Aorta (tissue), 5 donors: Measurements from ENCODE around the gene TMEM106C. TPM values are rescaled to one million over a fixed set of nuclear protein-coding genes. Genes with fewer than 3 reads are reported as not detected.

ENCODE experiments used
- ATAC-seq: fragments of 200-7000 bp; cut with Tn5 transposase; one replicate; pipeline ENCODE4 v1.9.1; 2022; ENCODE audit warnings: moderate library complexity; ENCODE audit not compliant: low FRiP score
- DNase-seq, 2 donors: peaks; one replicate each; pipeline ENCODE4 v3.0.0-alpha.2; 2020
- H3K27ac ChIP-seq, 2 donors: one replicate each; pipeline ENCODE4 v1.5.1; 2013; ENCODE audit warnings: low read length in 2 of 2, mild to moderate bottlenecking in 2 of 2, moderate library complexity in 2 of 2, control low read depth in 1 of 2, inconsistent platforms in 1 of 2, low read depth in 1 of 2
- H3K27me3 ChIP-seq, 2 donors: one replicate each; pipeline ENCODE4 v1.6.1; 2013; ENCODE audit warnings: control low read depth in 1 of 2, low read length in 1 of 2, mild to moderate bottlenecking in 1 of 2, moderate library complexity in 1 of 2; ENCODE audit not compliant: insufficient read depth in 2 of 2, control insufficient read depth in 1 of 2
- H3K36me3 ChIP-seq, 2 donors: one replicate each; pipeline ENCODE4 v1.6.1; 2013; ENCODE audit warnings: control low read depth in 1 of 2, low read length in 1 of 2, mild to moderate bottlenecking in 1 of 2; ENCODE audit not compliant: insufficient read depth in 2 of 2, control insufficient read depth in 1 of 2
- H3K4me1 ChIP-seq, 2 donors: one replicate each; pipeline ENCODE4 v1.6.1; 2013; ENCODE audit warnings: low read length in 2 of 2, control low read depth in 1 of 2, mild to moderate bottlenecking in 1 of 2, moderate library complexity in 1 of 2; ENCODE audit not compliant: insufficient read depth in 2 of 2, control insufficient read depth in 1 of 2
- H3K4me3 ChIP-seq, 2 donors: one replicate each; pipeline ENCODE4 v1.5.1; 2013; ENCODE audit warnings: low read length in 2 of 2, control low read depth in 1 of 2, mild to moderate bottlenecking in 1 of 2
- H3K9me3 ChIP-seq: one replicate; pipeline ENCODE4 v1.6.1; 2013; ENCODE audit warnings: mild to moderate bottlenecking, low read length; ENCODE audit not compliant: control insufficient read depth
- WGBS, 2 donors: extraction: QIAGEN DNeasy Blood & Tissue Kit; methylation state at CpG; one replicate each; pipeline ENCODE4 v1.1.7; 2013; 5-methylcytosine and 5-hydroxymethylcytosine counted together
- intact Hi-C, 2 donors: fragments of 100-400 bp; cut with DNase I; formaldehyde crosslinking; loops; one replicate each; pipeline versions ENCODE4 v1.14.2 to v1.15.0; 2022
- polyA plus RNA-seq, 2 donors: library from polyadenylated mRNA; stranded (reverse); fragments of 200-250 nt; gene quantifications; one replicate each; pipeline ENCODE4 v1.2.3, GENCODE V29; 2013
- total RNA-seq, 2 donors: library from RNA; stranded (reverse); fragmentation: NEBNext Ultra II Directional; extraction: Animal tissue kit (Norgen Biotek cat#: 25700); gene quantifications; one replicate each; pipeline ENCODE4 v1.2.1, GENCODE V29; 2021
- donor health status: healthy with polysubstance abuse.
- donor health status: Bipolar disorder and iron deficiency.
- donor health status: DM: no; HTN: no; CAD: no.
- donor health status: DM: no; HTN: no; CAD: no.
- donor health status: DM: yes; HTN: yes; CAD: no.

Gene TMEM106C
- total and polyA plus RNA-seq, 4 donors: 56.3 to 220 (median 69.5) TPM

DNA sequence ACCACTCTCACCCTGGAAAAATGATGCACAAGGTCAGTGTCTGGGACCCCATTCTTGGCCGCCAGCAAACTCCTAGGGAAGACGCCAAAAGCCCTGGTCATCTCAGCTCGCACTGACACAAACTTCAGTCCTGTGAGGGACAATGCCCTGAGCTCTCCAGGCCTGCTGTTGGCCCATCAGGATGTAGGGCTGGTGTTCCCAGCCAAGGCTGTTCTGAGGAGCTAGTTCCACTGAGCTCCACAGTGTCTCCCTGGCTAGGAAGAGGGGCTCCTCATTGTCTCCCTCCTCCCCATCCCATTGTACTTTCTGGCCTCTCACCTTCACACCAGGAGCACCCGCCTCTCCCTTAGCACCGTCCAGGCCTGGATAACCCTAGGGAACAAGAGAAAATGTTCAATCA lies 30.1 kb downstream of the TMEM106C start:
- no peak for ATAC-seq
- Histone ChIP-seq H3K27ac (no peak overlapping the region), H3K36me3 (no peaks in the 10 kb centered on the region), H3K27me3 (no peaks in the 10 kb centered on the region), H3K9me3 (no peaks in the 10 kb centered on the region), H3K4me1 (no peaks in the 10 kb centered on the region), H3K4me3 (no peak overlapping the region)
- intact Hi-C loops: no loop called here
- peak in 1 of 2 donors; percentile 24 for DNase-seq
- 95 to 97% methylated on average over 5 of the region's 5 CpGs for WGBS, 2 donors

DNA sequence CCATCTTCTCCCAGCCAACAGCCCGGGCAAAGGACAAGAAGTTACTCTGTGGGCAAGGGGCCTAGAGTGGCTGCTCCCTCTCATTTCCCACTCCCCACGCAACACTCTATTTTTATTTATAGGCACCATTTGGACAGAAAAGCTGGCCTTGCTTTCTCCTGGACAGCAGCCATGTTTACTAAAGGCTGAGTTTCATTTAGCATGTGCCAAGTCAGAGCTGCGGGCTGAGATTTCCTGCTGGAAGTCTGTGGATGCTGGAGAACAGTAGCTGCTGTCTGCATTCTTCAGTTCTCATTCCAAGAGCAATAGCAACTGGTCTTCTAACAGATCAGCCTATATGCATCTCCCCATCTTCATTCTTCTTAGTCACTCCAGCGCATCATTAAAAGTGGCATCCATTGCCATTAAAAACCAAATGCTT lies 32.6 kb downstream of the TMEM106C start:
- H3K27me3 ChIP-seq: no peaks in the 10 kb centered on the region
- intact Hi-C loops: no loop called here
- no peak overlapping the region for H3K27ac ChIP-seq
- H3K9me3 ChIP-seq: no peaks in the 10 kb centered on the region
- no peaks in the 10 kb centered on the region for H3K36me3 ChIP-seq
- H3K4me1 ChIP-seq: no peaks in the 10 kb centered on the region
- DNase-seq (no peak), ATAC-seq (no peak)
- WGBS, 2 donors: 21 to 24% methylated on average over 4 of the region's 4 CpGs
- no peak overlapping the region for H3K4me3 ChIP-seq

DNA sequence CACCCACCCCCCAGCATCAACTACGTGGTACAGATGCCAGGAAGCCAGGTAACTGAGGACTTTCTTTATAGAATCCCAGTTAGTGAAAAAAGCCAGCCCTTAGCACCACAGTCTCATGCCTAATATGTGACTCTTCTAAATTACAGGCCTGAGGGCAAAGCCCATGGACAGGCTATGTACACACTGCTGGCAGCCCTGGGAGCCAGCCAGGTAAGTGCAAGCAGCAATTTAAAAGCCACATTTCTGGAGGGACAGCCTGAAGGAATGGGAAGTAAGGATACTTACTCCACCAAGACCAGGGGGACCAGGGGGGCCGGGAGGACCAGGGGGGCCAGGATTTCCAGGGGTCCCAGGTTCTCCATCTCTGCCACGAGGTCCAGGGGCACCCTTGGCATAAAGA lies 33.9 kb downstream of the TMEM106C start:
- ATAC-seq (no peak), DNase-seq (peak in 1 of 2 donors; percentile 25)
- H3K4me3 ChIP-seq: no peak overlapping the region
- H3K36me3 ChIP-seq: no peaks in the 10 kb centered on the region
- no peaks in the 10 kb centered on the region for H3K27me3 ChIP-seq
- 67 to 75% methylated on average over 3 of the region's 3 CpGs for WGBS, 2 donors
- no peaks in the 10 kb centered on the region for H3K4me1 ChIP-seq
- intact Hi-C loops: no loop called here
- no peaks in the 10 kb centered on the region for H3K9me3 ChIP-seq
- H3K27ac ChIP-seq: no peak overlapping the region

GRCh38 chr12:47999816-48000215 lies 36.4 kb downstream of the TMEM106C start:
- Histone ChIP-seq H3K4me3 (no peak overlapping the region), H3K27ac (no peak overlapping the region), H3K9me3 (no peaks in the 10 kb centered on the region), H3K36me3 (no peaks in the 10 kb centered on the region), H3K27me3 (no peaks in the 10 kb centered on the region), H3K4me1 (no peaks in the 10 kb centered on the region)
- DNase-seq (no peak), ATAC-seq (no peak)
- intact Hi-C loops: no loop called here
- WGBS, 2 donors: 57 to 67% methylated on average over 9 of the region's 9 CpGs

- intact Hi-C loops: no loop called here
- DNase-seq (no peak), ATAC-seq (peak; percentile 24)
- 4 to 6% methylated on average over 18 of the region's 18 CpGs for WGBS, 2 donors
- H3K4me1 ChIP-seq: no peaks in the 10 kb centered on the region
- H3K4me3 ChIP-seq: peak overlapping the region; percentile 37 to 49
- no peaks in the 10 kb centered on the region for H3K9me3 ChIP-seq
- H3K27me3 ChIP-seq: no peaks in the 10 kb centered on the region
- no peaks in the 10 kb centered on the region for H3K36me3 ChIP-seq
- no peak overlapping the region for H3K27ac ChIP-seq
Measured at GRCh38 chr12:48000878-48001504, 37.6 kb downstream of the TMEM106C start.

GRCh38 chr12:48001505-48002413 lies 38.4 kb downstream of the TMEM106C start:
- Histone ChIP-seq H3K9me3 (no peaks in the 10 kb centered on the region), H3K36me3 (no peaks in the 10 kb centered on the region), H3K4me3 (peak overlapping the region; percentile 37 to 49), H3K4me1 (no peaks in the 10 kb centered on the region), H3K27ac (no peak overlapping the region), H3K27me3 (no peaks in the 10 kb centered on the region)
- intact Hi-C loops: no loop called here
- DNase-seq: peak in 1 of 2 donors; percentile 85
- ATAC-seq: peak; percentile 83
- WGBS, 2 donors: 0 to 1% methylated on average over 56 to 57 of the region's 57 CpGs

DNA sequence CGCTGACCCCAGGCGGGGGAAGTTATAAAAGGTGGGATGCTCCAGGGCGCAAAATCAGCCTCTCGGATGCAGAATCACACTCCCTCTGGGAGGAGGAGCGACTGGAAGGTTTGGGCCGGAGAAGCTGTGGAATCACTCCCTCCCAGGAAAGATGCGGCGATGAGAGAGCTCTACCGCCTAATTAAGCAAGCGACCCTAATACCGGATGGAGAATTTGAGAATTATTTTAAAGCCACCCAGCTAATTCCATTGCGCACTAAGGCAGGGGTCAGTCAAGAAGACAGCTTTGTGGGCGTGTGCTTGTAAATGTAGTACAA lies 39.0 kb downstream of the TMEM106C start:
- WGBS, 2 donors: 1 to 2% methylated on average over 13 of the region's 13 CpGs
- Histone ChIP-seq H3K27me3 (no peaks in the 10 kb centered on the region), H3K27ac (no peak overlapping the region), H3K36me3 (no peaks in the 10 kb centered on the region), H3K4me3 (peak overlapping the region in 1 of 2 donors; percentile 49), H3K9me3 (no peaks in the 10 kb centered on the region), H3K4me1 (no peaks in the 10 kb centered on the region)
- DNase-seq: no peak
- no peak for ATAC-seq
- intact Hi-C loops: no loop called here

DNA sequence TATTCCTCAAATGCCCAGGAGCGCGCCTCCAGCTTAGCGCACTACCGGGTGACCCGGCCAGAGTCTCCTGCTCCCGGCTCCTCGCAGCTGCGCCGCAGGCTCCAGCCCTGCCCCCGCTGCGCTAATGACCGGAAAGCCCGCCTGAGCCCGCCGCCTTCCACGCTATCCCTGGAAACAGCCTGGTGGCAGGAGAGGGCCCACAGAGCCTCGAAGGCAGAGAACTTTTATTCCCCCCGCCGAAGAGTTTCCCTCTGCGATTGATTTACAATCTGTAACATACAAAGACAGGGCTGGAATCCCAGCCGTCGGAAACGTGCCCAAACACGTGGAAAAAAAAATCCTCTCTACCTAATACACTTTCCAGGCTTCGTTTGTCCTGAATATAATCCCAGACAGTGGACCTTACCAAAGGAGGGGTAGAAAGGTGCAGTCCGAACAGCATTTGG lies 39.4 kb downstream of the TMEM106C start:
- H3K4me1 ChIP-seq: no peaks in the 10 kb centered on the region
- H3K9me3 ChIP-seq: no peaks in the 10 kb centered on the region
- peak overlapping the region in 1 of 2 donors; percentile 16 for H3K4me3 ChIP-seq
- DNase-seq (peak; percentile 67 to 87), ATAC-seq (peak; percentile 73)
- H3K36me3 ChIP-seq: no peaks in the 10 kb centered on the region
- no peak overlapping the region for H3K27ac ChIP-seq
- no peaks in the 10 kb centered on the region for H3K27me3 ChIP-seq
- 1% methylated on average over 26 of the region's 26 CpGs for WGBS, 2 donors
- intact Hi-C loops: no loop called here
